ENCODE results near the gene CACNA1B.

DNA sequence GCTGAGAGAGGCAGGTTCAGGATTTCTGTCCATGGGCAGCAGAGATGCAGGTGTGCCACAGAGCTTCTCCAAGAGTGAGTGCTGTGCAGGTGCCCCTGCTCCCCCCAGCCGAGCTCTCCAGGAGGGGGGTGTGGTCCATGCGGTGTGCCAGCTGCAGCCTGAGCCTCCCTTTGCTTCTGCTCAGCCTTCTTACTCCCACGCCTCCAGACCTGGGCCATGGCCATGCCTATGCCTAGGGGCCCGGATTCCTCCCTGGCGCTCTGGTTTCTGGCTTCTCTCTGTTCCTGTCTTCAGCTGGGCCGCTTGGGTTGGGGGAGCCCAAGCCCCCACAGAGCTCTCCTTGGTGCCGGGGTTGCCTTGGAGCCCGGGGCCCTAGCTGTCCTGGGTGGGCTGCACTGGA lies 133.3 kb downstream of the CACNA1B start:
- TF ChIP-seq, protein P1, sequence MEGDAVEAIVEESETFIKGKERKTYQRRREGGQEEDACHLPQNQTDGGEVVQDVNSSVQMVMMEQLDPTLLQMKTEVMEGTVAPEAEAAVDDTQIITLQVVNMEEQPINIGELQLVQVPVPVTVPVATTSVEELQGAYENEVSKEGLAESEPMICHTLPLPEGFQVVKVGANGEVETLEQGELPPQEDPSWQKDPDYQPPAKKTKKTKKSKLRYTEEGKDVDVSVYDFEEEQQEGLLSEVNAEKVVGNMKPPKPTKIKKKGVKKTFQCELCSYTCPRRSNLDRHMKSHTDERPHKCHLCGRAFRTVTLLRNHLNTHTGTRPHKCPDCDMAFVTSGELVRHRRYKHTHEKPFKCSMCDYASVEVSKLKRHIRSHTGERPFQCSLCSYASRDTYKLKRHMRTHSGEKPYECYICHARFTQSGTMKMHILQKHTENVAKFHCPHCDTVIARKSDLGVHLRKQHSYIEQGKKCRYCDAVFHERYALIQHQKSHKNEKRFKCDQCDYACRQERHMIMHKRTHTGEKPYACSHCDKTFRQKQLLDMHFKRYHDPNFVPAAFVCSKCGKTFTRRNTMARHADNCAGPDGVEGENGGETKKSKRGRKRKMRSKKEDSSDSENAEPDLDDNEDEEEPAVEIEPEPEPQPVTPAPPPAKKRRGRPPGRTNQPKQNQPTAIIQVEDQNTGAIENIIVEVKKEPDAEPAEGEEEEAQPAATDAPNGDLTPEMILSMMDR (conservative IDR thresholded peaks at IDR 0.05; ENCODE audit: low read depth, low read length): no peak
- no peak for TF ChIP-seq CEBPB (IDR thresholded peaks at IDR 0.05; ENCODE audit: low read depth, low read length)
- TF ChIP-seq POLR2A (IDR thresholded peaks at IDR 0.05; ENCODE audit: low read depth, low read length): no peak

All from IMR-90 (cell line).